B cell (primary cell): ENCODE data around the gene TRIM68.

Experiments used
- CTCF ChIP-seq: fragments of 200-600 bp; IDR thresholded peaks from one replicate; pipeline ENCODE4 v1.8.0; 2022; ENCODE audit warnings: antibody characterized with exemption, mild to moderate bottlenecking
- EZH2 ChIP-seq: IDR thresholded peaks from 2 replicates; pipeline ENCODE4 v1.6.1; 2012; ENCODE audit warnings: borderline replicate concordance, low read depth, mild to moderate bottlenecking, moderate library complexity, low read length; ENCODE audit not compliant: insufficient read depth, poor library complexity, severe bottlenecking

- TF ChIP-seq CTCF (peak; percentile 69), EZH2 (no peak)
These were observed 18.4 kb upstream of the TRIM68 start for GRCh38 chr11:4626207-4627099.
